Stomach (tissue), 9 donors: ENCODE measurements around the gene CNOT2. TPM values are rescaled to one million over a fixed set of nuclear protein-coding genes. Genes with fewer than 3 reads are reported as not detected.

Experiments
- DNase-seq, 2 donors: peaks; one replicate each; pipeline versions ENCODE4 v3.0.0 to v3.0.0-alpha.2; 2013 to 2019
- H3K27ac ChIP-seq, 5 donors: fragments of 200-600 bp in 4 of 5; sonication (generic) in 4 of 5; one replicate each; pipeline ENCODE4 v1.5.1; 2013 to 2019; ENCODE audit warnings: mild to moderate bottlenecking in 1 of 5, moderate library complexity in 1 of 5
- H3K27me3 ChIP-seq, 3 donors: fragments of 200-600 bp; sonication (generic); one replicate each; pipeline ENCODE4 v1.5.1; 2017 to 2019; ENCODE audit warnings: mixed run types in 1 of 3
- H3K36me3 ChIP-seq, 4 donors: fragments of 200-600 bp; sonication (generic); 1 replicate in 3 of 4; 2 replicates in 1 of 4; pipeline ENCODE4 v1.5.1; 2016 to 2019
- H3K4me1 ChIP-seq, 4 donors: fragments of 200-600 bp; sonication (generic); one replicate each; pipeline ENCODE4 v1.5.1; 2016 to 2019
- H3K4me3 ChIP-seq, 4 donors: fragments of 200-600 bp; sonication (generic) in 3 of 4; one replicate each; pipeline ENCODE4 v1.5.1; 2016 to 2019; ENCODE audit warnings: mild to moderate bottlenecking in 1 of 4
- H3K9me3 ChIP-seq, 4 donors: fragments of 200-600 bp; sonication (generic); one replicate each; pipeline ENCODE4 v1.5.1; 2016 to 2019
- EP300 ChIP-seq: sonication (generic); formaldehyde crosslinking; IDR thresholded peaks from one replicate; pipeline ENCODE4 v1.6.1; 2017; ENCODE audit warnings: antibody characterized with exemption
- POLR2A ChIP-seq, 4 donors: fragments of 450-650 bp; IDR thresholded peaks; one replicate each; pipeline ENCODE4 v1.6.1; 2016; ENCODE audit warnings: antibody characterized with exemption in 4 of 4, control low read depth in 2 of 4, mild to moderate bottlenecking in 1 of 4, moderate library complexity in 1 of 4
- POLR2AphosphoS5 ChIP-seq, 3 donors: sonication (generic); formaldehyde crosslinking; IDR thresholded peaks; one replicate each; pipeline ENCODE4 v1.6.1; 2016; ENCODE audit warnings: antibody characterized with exemption in 3 of 3
- WGBS, 5 donors: extraction: QIAGEN DNeasy Blood & Tissue Kit in 3 of 5; methylation state at CpG; one replicate each; pipeline versions ENCODE4 v1.1.5 to v1.1.7; 2013 to 2018; 5-methylcytosine and 5-hydroxymethylcytosine counted together
- intact Hi-C: fragments of 100-400 bp; cut with DNase I; formaldehyde crosslinking; loops from one replicate; pipeline ENCODE4 v1.15.1; 2023; ENCODE audit warnings: low total_unique reads
- polyA plus RNA-seq, 3 donors: library from polyadenylated mRNA; stranded (reverse); fragments of 200-250 nt; gene quantifications; one replicate each; pipeline ENCODE4 v1.2.3, GENCODE V29; 2013
- total RNA-seq, 5 donors: library from RNA; depleted of rRNA; stranded (reverse); fragments of >200 nt; gene quantifications; one replicate each; pipeline versions ENCODE4 v1.1.0 to v1.2.3, GENCODE V29; 2014 to 2016
- TF ChIP-seq, protein P1 (sequence below), 7 experiments: fragments of 450-650 bp in 4 of 7; fragments of 200-600 bp in 3 of 7; sonication (generic) in 3 of 7; IDR thresholded peaks; one replicate each; pipeline ENCODE4 v1.5.1; 2016 to 2019; ENCODE audit warnings: antibody characterized with exemption in 7 of 7, control low read depth in 2 of 7, mild to moderate bottlenecking in 1 of 7
- donor health status: healthy with polysubstance abuse.
- donor health status: Bipolar disorder and iron deficiency.
- donor health status: healthy.

The CNOT2 gene
- total and polyA plus RNA-seq, 8 donors, result 18.0 to 237 (median 60.0) TPM

DNA sequence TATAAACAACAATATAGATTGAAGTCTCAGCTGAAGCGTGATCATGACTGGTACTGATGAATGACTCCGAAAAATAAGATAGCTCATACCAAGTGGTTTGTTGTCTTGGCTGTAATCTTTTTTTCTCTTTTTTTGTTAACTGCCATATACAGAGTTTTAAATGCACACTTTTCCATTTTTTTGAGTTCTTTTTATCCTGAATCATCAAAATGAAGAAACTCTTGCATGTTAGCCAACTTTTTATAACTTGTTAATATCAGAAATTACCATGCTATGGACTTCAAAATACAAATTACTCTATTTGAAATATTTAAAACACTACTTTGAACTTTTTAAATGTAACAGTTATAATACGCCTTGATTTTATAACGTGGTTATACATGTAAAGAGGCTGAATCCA, 112.7 kb downstream of the CNOT2 start:
- Histone ChIP-seq H3K4me3 (no peak overlapping the region), H3K9me3 (no peaks in the 10 kb centered on the region), H3K36me3 (peaks cover 7 to 26% (median 21%) of the 10 kb centered on the region in 4 donors), H3K4me1 (no peaks in the 10 kb centered on the region), H3K27me3 (no peaks in the 10 kb centered on the region), H3K27ac (no peak overlapping the region)
- DNase-seq, result no peak
- no peak for TF ChIP-seq EP300
- TF ChIP-seq POLR2A (IDR thresholded peaks at IDR 0.05), result no peak
- TF ChIP-seq POLR2AphosphoS5 (IDR thresholded peaks at IDR 0.05), result no peak
- TF ChIP-seq, protein P1, sequence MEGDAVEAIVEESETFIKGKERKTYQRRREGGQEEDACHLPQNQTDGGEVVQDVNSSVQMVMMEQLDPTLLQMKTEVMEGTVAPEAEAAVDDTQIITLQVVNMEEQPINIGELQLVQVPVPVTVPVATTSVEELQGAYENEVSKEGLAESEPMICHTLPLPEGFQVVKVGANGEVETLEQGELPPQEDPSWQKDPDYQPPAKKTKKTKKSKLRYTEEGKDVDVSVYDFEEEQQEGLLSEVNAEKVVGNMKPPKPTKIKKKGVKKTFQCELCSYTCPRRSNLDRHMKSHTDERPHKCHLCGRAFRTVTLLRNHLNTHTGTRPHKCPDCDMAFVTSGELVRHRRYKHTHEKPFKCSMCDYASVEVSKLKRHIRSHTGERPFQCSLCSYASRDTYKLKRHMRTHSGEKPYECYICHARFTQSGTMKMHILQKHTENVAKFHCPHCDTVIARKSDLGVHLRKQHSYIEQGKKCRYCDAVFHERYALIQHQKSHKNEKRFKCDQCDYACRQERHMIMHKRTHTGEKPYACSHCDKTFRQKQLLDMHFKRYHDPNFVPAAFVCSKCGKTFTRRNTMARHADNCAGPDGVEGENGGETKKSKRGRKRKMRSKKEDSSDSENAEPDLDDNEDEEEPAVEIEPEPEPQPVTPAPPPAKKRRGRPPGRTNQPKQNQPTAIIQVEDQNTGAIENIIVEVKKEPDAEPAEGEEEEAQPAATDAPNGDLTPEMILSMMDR (IDR thresholded peaks at IDR 0.05), result no peak
- 94 to 99% (median 98%) methylated on average over 4 of the region's 4 CpGs for WGBS, 5 donors
- intact Hi-C loops, result no loop called here

DNA sequence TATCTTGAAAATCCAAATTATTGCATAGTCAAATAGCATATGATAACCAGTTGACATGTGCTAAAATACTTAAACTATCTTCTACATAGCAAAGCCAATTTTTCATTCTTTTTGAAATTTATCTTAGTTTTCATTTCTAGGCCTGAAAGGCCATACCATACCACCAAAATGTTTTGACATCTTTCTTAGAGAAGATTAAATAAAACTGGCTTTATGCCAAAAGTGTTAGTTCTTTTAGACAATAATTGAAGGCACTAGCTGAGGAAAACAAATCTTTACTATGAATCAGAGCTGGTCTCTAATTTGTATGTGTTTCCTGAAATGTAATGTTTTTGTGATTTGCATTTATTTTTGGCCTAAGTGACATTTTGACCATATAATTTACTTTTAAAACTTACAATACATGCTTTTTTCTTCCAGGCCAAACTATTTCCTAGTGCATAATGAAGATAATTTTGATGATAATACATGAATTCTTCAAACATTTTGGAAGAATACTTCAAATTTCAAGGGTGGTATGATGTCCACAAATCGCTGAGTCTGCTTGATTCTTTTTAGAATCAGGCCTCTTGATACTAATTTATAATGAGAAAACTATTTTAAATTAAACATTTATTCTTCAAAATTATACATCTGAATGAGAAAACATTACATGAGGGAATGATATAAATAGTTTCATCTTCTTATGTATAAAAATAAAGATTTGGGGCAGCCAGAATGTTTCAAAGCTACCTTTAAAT, 116.4 kb downstream of the CNOT2 start:
- no peak overlapping the region for H3K27ac ChIP-seq
- DNase-seq, result no peak
- intact Hi-C loops, result no loop called here
- peaks cover 2 to 7% (median 5%) of the 10 kb centered on the region in 4 donors for H3K36me3 ChIP-seq
- H3K4me1 ChIP-seq, result peaks cover 0 to under 1% (median 0%) of the 10 kb centered on the region in 4 donors
- TF ChIP-seq POLR2AphosphoS5 (IDR thresholded peaks at IDR 0.05) (no peak), POLR2A (IDR thresholded peaks at IDR 0.05) (no peak), EP300 (no peak)
- TF ChIP-seq, protein P1 (IDR thresholded peaks at IDR 0.05), result no peak
- WGBS, 5 donors, result 91 to 100% (median 95%) methylated on average over 1 of the region's 1 CpG
- peaks cover 0 to 6% (median 0%) of the 10 kb centered on the region in 3 donors for H3K27me3 ChIP-seq
- H3K9me3 ChIP-seq, result no peaks in the 10 kb centered on the region
- no peak overlapping the region for H3K4me3 ChIP-seq

DNA sequence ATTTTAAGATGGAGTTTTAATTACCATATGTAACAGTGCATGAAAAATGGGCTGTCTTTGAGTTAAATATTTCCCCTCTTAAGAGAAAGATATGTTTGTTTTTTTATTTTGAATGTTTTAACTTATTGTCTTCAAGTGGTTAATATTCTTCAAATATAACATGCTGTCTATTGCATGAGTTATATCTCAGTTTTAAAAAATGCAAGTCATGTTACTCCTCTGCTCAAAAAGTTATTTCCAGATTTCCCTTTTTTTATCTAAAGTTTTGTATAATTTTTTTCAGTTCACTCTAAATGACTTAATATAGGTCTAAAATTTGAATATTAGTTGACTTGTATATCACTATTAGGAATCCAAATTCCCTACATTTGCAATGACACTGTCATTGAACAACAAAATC, 117.0 kb downstream of the CNOT2 start:
- Histone ChIP-seq H3K27ac (no peak overlapping the region), H3K4me1 (peaks cover 1 to 6% (median 4%) of the 10 kb centered on the region in 4 donors), H3K4me3 (no peak overlapping the region), H3K27me3 (peaks cover 0 to 12% (median 3%) of the 10 kb centered on the region in 3 donors), H3K36me3 (peaks cover 0 to 5% (median under 1%) of the 10 kb centered on the region in 4 donors), H3K9me3 (no peaks in the 10 kb centered on the region)
- DNase-seq, result no peak
- TF ChIP-seq, protein P1 (IDR thresholded peaks at IDR 0.05), result no peak
- TF ChIP-seq POLR2A (IDR thresholded peaks at IDR 0.05), result no peak
- no peak for TF ChIP-seq POLR2AphosphoS5 (IDR thresholded peaks at IDR 0.05)
- no peak for TF ChIP-seq EP300
- intact Hi-C loops, result no loop called here

DNA sequence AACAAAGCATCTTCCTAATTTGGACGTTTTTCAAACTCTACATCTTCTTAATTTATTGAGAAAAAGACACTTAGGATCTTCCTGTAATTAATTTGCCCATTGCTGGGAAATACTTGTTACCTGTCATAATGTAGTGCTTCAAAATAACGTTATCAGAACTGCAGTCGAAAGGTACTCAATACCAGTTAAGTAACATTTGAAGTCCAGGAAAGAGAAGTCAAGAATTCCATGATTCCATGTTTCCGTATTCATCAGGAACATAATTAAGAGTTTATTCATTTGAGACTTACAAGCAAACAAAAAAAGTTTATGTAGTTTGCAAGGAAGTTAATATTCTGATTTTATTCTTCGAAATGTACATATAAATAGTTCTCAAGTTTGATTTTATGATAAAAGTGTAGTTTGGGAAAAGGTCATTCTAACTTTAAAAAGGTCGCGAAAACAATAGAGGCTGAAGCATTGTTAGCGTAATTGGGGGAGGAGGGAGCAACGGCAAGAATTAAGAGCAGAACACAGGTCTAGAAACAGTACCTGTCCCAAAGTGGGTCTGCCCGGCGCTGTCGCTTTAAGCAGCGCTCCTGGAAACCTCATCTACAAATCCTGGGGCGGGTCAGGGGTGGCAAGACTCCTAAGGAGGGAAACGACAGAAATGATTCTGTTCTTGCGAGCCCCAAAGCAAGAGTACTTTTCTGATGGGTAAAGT, 121.6 kb downstream of the CNOT2 start:
- no peaks in the 10 kb centered on the region for H3K9me3 ChIP-seq
- no peak for DNase-seq
- H3K36me3 ChIP-seq, result no peaks in the 10 kb centered on the region
- H3K27me3 ChIP-seq, result peaks cover 0 to 40% (median 21%) of the 10 kb centered on the region in 3 donors
- H3K4me3 ChIP-seq, result peak overlapping the region; percentile 66 to 91 (median 78)
- TF ChIP-seq POLR2A (IDR thresholded peaks at IDR 0.05) (no peak), EP300 (no peak), POLR2AphosphoS5 (IDR thresholded peaks at IDR 0.05) (no peak)
- TF ChIP-seq, protein P1 (IDR thresholded peaks at IDR 0.05), result no peak
- intact Hi-C loops, result no loop called here
- WGBS, 5 donors, result 18 to 24% (median 19%) methylated on average over 16 of the region's 16 CpGs
- no peak overlapping the region for H3K27ac ChIP-seq
- H3K4me1 ChIP-seq, result peaks cover 14 to 27% (median 25%) of the 10 kb centered on the region in 4 donors
